SU-DHL-6 (cell line): Measurements from ENCODE around the gene TEX13D.

Source experiments
- H2AFZ ChIP-seq: fragments of 200-600 bp; sonication (generic); 2 replicates; pipeline ENCODE4 v1.6.1; 2014; ENCODE audit warnings: low read depth, mild to moderate bottlenecking, moderate library complexity, mixed read lengths, antibody characterized with exemption, low read length; ENCODE audit not compliant: severe bottlenecking
- H3F3A ChIP-seq: fragments of 200-600 bp; shearing (Covaris generic); 2 replicates; pipeline ENCODE4 v1.6.0; 2016; ENCODE audit warnings: antibody characterized with exemption, mild to moderate bottlenecking; ENCODE audit not compliant: insufficient read depth
- H3K27ac ChIP-seq: fragments of 200-600 bp; sonication (generic); 2 replicates; pipeline ENCODE4 v1.5.1; 2016; ENCODE audit warnings: low read depth, mild to moderate bottlenecking, low read length, moderate library complexity, mixed read lengths
- H3K27me3 ChIP-seq: fragments of 200-600 bp; sonication (generic), shearing (Covaris generic); 2 replicates; pipeline ENCODE4 v1.6.0; 2014; ENCODE audit warnings: mild to moderate bottlenecking, low read length
- H3K36me3 ChIP-seq: fragments of 200-600 bp; sonication (generic); 2 replicates; pipeline ENCODE4 v1.6.1; 2014; ENCODE audit warnings: mild to moderate bottlenecking, low read length, mixed read lengths
- H3K4me2 ChIP-seq: fragments of 300-600, 200-600 bp; shearing (Covaris generic), sonication (generic); 2 replicates; pipeline ENCODE4 v1.6.0; 2014; ENCODE audit warnings: low read length, low read depth, mild to moderate bottlenecking; ENCODE audit not compliant: poor library complexity, severe bottlenecking
- H3K4me3 ChIP-seq: fragments of 200-600 bp; sonication (generic); 2 replicates; pipeline ENCODE4 v1.5.1; 2014; ENCODE audit warnings: antibody characterized with exemption, low read length, mild to moderate bottlenecking, mixed read lengths; ENCODE audit not compliant: insufficient read depth, poor library complexity, severe bottlenecking
- H3K79me2 ChIP-seq: fragments of 200-600 bp; sonication (generic); 2 replicates; pipeline ENCODE4 v1.6.1; 2014; ENCODE audit warnings: mild to moderate bottlenecking, low read length, moderate library complexity; ENCODE audit not compliant: insufficient read depth
- H3K9ac ChIP-seq: fragments of 200-600 bp; sonication (generic); 2 replicates; pipeline ENCODE4 v1.7.0; 2014; ENCODE audit warnings: mild to moderate bottlenecking, low read length
- H3K9me2 ChIP-seq: fragments of 200-600 bp; sonication (generic); replicated peaks from 2 replicates; pipeline ENCODE4 v1.6.1; 2014; ENCODE audit warnings: low read length; ENCODE audit not compliant: insufficient read depth
- H3K9me3 ChIP-seq: fragments of 200-600 bp; sonication (generic); 2 replicates; pipeline ENCODE4 v1.6.1; 2014; ENCODE audit warnings: low read length, mixed read lengths; ENCODE audit not compliant: insufficient read depth
- H4K20me1 ChIP-seq: fragments of 200-600 bp; sonication (generic); 2 replicates; pipeline ENCODE4 v1.6.1; 2014; ENCODE audit warnings: low read depth, mild to moderate bottlenecking, antibody characterized with exemption, low read length, moderate library complexity, mixed read lengths
- CTCF ChIP-seq: fragments of 200-600 bp; sonication (generic); IDR thresholded peaks from one replicate; pipeline ENCODE4 v1.5.1; 2017; ENCODE audit warnings: antibody characterized with exemption, mild to moderate bottlenecking, low read length, moderate library complexity; ENCODE audit not compliant: insufficient read depth, poor library complexity, severe bottlenecking
- EZH2phosphoT487 ChIP-seq: fragments of 200-600 bp; sonication (generic), shearing (Covaris generic); conservative IDR thresholded peaks from 2 replicates; pipeline ENCODE4 v1.6.1; 2018; ENCODE audit warnings: mild to moderate bottlenecking, antibody characterized with exemption, low read length, moderate library complexity, mixed read lengths

Gene TEX13D

DNA sequence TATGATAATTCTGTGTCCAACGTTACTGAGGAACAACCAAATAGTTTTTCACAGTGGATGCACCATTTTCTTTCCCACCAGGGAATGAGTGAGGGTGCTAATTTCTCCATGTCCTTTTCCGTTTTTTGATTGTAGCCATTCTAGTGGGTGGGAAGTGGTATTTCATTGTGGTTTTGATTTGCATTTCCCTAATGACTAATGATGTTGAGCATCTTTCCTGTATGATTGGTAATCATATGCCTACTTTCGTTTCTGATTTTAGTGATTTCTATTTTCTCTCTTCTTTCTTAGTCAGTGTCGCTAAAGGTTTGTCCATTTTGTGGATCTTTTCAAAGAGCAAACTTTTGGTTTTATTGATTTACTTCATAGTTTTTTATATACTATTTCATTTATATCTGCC is 32.1 kb upstream of the TEX13D start:
- Histone ChIP-seq H3K79me2 (no peaks in the 10 kb centered on the region), H3K27me3 (no peaks in the 10 kb centered on the region), H3K9me2 (no peaks in the 10 kb centered on the region), H3K9me3 (no peaks in the 10 kb centered on the region), H3K4me2 (no peak overlapping the region), H3K36me3 (no peaks in the 10 kb centered on the region), H3K27ac (no peak overlapping the region), H3K9ac (no peak overlapping the region), H3F3A (no peaks in the 10 kb centered on the region), H2AFZ (no peak overlapping the region), H3K4me3 (no peak overlapping the region), H4K20me1 (no peaks in the 10 kb centered on the region)
- TF ChIP-seq EZH2phosphoT487: no peak
- no peak for TF ChIP-seq CTCF

DNA sequence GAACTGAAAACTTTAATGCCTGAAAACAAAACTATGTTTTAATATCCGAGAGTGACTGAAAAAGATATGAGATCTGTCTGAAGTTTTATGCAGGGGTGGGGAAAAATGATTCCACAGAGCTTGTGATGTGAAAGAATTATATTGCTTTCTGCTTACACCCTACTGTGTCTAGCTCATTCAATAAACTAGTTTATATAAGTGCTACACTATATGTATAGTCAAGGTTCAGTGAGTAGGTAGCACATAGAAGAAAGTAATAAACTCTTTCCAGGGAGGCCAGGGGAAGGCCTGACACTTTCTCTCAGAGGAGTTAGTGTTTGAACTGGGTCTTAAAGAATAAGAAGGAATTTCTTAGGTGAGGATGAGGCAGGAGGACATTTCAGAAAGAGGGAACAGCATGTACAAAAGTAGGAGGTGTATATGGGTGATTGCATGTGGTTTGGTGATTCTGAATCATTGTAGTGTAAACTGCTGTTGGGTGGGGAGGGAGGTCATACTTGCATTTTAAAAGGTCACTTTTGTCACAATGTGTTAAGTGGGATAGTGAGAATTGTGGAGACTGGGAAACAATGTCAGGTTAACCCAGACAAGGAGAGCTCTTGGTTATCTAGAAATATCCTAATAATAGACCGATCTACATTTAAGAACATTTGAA is 25.1 kb upstream of the TEX13D start:
- Histone ChIP-seq H3K27ac (no peak overlapping the region), H3K9me3 (no peaks in the 10 kb centered on the region), H3K9ac (no peak overlapping the region), H3K36me3 (no peaks in the 10 kb centered on the region), H3K79me2 (no peaks in the 10 kb centered on the region), H3K9me2 (no peaks in the 10 kb centered on the region), H3K4me3 (no peak overlapping the region), H2AFZ (no peak overlapping the region), H4K20me1 (no peaks in the 10 kb centered on the region), H3K27me3 (no peaks in the 10 kb centered on the region), H3K4me2 (no peak overlapping the region), H3F3A (no peaks in the 10 kb centered on the region)
- TF ChIP-seq EZH2phosphoT487 (no peak), CTCF (no peak)

GRCh38 chrX:124325732-124326131 is 6.7 kb upstream of the TEX13D start:
- H3K79me2 ChIP-seq: no peaks in the 10 kb centered on the region
- H3K9me2 ChIP-seq: no peaks in the 10 kb centered on the region
- no peaks in the 10 kb centered on the region for H3F3A ChIP-seq
- H3K9ac ChIP-seq: no peak overlapping the region
- H3K4me2 ChIP-seq: no peak overlapping the region
- TF ChIP-seq CTCF: no peak
- TF ChIP-seq EZH2phosphoT487: no peak
- H3K36me3 ChIP-seq: no peaks in the 10 kb centered on the region
- H4K20me1 ChIP-seq: no peaks in the 10 kb centered on the region
- H3K27me3 ChIP-seq: no peaks in the 10 kb centered on the region
- no peak overlapping the region for H2AFZ ChIP-seq
- no peaks in the 10 kb centered on the region for H3K9me3 ChIP-seq
- no peak overlapping the region for H3K4me3 ChIP-seq
- H3K27ac ChIP-seq: no peak overlapping the region
